GM13976 (cell line): Measurements from ENCODE around the gene ALK.

Experiments
- DNase-seq: peaks from one replicate; pipeline ENCODE4 v3.0.0; 2012; ENCODE audit warnings: low spot score
- in situ Hi-C: fragments of 300-500 bp; cut with MboI; formaldehyde crosslinking; loops from one replicate; pipeline ENCODE4 v1.12.0; 2022; ENCODE audit warnings: low sequenced_read_pairs, mixed read lengths, inconsistent platforms; ENCODE audit not compliant: unreplicated experiment
- TF ChIP-seq, protein P1 (sequence below): IDR thresholded peaks from 2 replicates; pipeline ENCODE4 v1.5.1; 2012; ENCODE audit warnings: borderline replicate concordance, mild to moderate bottlenecking; ENCODE audit not compliant: insufficient read depth; ENCODE audit errors: extremely low read depth, missing control alignments, control extremely low read depth

The ALK gene

DNA sequence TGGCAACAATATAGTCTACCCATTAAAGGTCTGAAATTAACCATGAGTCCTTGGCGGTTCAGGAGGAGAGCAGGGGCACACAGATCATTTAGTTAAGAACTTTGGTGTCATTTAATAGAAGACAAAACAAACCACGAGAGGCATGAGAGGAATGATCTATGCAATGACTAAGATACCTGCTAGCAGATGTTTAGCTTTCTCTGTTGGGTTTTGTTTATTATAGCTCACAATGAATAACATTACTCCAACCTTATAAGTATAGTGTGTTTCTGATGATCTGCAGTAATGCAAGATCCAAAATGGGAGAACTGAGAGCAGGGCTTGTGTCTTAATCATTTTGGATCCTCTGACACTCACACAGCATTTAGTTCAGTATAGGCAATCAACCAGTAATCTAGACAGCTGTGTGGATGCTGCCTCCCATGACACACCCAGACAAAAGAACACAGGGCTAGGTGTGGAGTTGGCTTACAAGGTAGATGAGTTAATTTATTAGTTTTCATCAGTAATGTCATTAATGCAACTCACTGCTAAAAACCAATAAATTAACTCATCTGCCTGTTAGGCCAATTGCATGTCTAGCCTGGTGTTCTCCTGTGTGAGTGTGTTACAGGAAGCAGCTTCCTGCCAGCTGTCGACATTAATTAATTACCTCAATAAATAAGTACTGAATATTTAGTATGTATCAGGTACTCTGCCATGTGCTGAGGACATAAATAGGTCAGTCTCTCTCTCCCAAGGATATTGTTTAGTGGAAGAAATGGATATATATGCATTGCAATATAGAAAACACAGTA is 713.8 kb downstream of the ALK start:
- in situ Hi-C loops: loop anchor here (10.0 kb wide), 1 partner anchor 243 kb away; no protein-coding TSS in a partner anchor
- TF ChIP-seq, protein P1, sequence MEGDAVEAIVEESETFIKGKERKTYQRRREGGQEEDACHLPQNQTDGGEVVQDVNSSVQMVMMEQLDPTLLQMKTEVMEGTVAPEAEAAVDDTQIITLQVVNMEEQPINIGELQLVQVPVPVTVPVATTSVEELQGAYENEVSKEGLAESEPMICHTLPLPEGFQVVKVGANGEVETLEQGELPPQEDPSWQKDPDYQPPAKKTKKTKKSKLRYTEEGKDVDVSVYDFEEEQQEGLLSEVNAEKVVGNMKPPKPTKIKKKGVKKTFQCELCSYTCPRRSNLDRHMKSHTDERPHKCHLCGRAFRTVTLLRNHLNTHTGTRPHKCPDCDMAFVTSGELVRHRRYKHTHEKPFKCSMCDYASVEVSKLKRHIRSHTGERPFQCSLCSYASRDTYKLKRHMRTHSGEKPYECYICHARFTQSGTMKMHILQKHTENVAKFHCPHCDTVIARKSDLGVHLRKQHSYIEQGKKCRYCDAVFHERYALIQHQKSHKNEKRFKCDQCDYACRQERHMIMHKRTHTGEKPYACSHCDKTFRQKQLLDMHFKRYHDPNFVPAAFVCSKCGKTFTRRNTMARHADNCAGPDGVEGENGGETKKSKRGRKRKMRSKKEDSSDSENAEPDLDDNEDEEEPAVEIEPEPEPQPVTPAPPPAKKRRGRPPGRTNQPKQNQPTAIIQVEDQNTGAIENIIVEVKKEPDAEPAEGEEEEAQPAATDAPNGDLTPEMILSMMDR: no peak
- DNase-seq: no peak

DNA sequence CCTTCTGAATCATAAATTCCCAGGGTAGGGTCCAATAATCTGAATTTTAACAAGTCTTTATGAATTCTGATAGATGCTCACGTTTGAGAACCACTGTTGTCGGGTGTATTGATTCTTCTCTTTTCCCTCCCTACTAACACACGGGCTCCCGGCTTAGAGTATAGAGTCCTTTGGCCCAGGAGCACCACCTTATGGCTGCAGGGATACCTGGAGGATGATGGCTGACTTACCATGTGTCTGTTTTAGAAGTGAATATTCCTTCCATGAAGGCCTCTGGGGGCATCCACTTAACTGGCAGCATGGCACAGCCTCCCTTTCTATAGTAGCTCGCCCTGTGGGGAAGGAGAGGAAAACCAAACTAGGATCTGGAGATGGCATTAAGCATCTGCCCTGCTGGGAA is 714.4 kb downstream of the ALK start:
- in situ Hi-C loops: loop anchor here (10.0 kb wide), 1 partner anchor 242 kb away; no protein-coding TSS in a partner anchor
- TF ChIP-seq, protein P1: no peak
- DNase-seq: no peak

DNA sequence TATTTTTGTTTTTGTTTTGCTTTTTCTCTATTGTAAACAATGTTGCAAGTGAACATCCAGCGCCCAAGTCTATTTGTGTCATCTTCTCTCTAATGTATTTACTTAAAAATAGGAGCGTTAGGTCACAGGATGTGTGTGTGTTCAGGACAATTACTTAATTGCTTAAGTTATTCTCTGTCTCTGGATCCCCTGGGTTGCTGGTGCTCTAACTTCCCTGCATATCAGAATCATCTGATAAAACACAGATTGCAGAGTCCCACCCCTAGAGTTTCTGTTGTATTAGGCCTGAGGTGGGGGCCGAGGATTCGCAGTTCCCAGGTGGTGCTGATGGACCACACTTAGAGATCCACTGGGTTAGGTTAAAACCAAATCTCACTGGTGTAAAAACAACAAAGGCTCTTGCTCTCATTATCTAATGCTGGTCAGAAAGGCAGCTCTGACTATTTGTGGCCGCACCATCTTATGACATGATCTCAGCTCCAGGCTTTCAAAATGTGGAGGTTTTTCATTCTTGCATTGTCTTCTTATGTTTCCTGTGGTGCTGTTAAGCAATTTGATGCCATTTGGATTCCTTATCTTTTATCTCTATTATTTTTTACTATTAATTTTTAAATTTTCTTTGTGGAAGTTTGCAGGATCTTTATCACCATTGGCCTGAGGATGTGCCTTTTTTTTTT is 718.4 kb downstream of the ALK start:
- TF ChIP-seq, protein P1: no peak
- in situ Hi-C loops: loop anchor here (10.0 kb wide), 1 partner anchor 238 kb away; no protein-coding TSS in a partner anchor

DNA sequence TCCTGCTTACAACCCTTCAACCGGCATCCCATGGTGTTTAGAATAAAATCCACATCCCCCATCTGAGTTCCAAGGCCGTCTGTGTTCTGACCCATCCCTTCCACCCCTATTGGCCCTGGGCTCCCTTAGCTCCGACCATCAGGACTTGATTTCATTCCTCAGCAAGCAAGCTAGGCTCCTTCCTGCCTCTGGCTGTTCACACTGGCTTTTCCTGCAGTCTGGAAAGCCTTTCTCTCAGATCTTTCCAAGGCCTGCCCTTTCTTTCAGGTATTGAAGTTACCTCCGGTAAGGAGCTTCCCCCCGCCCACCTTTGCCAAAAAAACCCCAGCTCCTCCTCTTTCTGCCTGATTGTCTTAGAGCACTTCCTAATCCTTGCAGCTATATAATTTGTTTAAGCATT is 719.4 kb downstream of the ALK start:
- TF ChIP-seq, protein P1: no peak
- in situ Hi-C loops: loop anchor here (10.0 kb wide), 1 partner anchor 237 kb away; no protein-coding TSS in a partner anchor
- no peak for DNase-seq

More for the DNA sequence above, 718.4 kb downstream of the ALK start:
- DNase-seq: no peak

DNA sequence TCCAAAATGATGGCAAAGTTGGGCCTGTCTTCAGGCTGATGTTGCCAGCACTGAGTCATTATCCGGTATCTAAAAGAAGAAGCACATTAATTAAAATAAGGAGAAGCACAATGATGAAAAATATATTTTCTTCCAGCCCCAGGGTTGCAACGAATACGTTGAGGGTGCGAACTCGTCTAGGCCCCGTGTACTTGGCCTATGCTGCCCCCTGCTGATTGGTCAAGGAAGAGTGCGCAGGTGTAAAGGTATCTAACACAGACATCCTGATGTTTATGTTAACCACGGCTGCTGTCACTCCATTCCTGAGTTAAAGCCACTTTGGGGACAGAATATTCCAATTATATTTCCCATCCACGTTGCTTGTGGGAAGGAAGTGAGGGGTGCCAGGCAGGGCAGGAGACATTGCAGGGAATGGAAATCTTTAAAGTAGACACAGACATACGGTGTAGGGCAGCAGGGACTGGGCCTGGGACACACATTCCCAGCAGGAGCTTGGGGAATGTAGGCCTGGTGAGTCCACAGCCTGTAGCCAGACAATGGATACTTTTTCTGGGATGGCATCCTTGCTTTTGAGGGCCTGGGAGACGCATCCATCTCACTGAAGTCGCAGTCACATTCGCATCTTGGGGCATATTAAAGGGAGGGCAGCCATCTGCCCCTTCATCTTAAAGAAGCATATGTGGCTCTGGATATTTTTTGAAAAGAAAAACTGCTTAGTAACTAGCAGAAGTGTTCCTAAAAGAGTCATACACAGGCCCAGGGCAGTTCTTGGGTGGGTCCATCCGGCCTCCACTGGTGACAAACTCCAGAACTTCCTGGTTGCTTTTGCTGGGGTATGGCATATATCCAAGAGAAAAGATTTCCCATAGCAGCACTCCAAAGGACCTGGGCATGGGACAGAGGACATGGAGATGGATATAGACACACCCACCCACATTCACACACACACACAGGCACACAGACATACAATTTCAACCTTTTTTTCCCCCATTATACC is 724.3 kb downstream of the ALK start:
- DNase-seq: peak; percentile 78
- in situ Hi-C loops: loop anchor here (25.0 kb wide), 2 partner anchors 385 to 635 kb away; partner anchors contain the start of gene SPDYA
- TF ChIP-seq, protein P1: peak; percentile 79
